HG02798 (cell line): ENCODE data around the gene MR1.
A peak's percentile ranks its signal among the peaks of the same experiment; 100 is the strongest.

Experiments
- ATAC-seq: cut with Tn5 transposase; IDR thresholded peaks from one replicate; pipeline ENCODE4 v1.9.1; 2021; ENCODE audit warnings: mild to moderate bottlenecking; ENCODE audit not compliant: unreplicated experiment, poor library complexity

MR1 gene

DNA sequence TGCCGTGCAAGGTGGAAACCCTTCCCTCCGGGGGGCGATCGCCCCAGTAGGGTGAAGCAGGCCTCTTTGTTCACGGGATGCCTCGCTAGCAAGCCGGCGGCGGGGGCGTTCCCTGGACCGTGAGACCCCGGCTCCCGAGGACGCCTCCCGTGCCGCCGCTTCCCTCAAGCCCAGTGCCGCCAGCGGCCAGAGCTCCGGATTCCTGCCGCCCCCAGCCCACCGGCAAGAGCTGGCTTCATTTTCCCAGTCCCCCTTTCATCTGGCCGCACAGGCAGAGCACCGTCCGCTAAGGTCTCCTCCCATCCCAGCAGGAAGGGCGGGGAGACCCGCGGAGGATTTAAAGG is 71.0 kb downstream of the MR1 start:
- ATAC-seq = peak; percentile 14

DNA sequence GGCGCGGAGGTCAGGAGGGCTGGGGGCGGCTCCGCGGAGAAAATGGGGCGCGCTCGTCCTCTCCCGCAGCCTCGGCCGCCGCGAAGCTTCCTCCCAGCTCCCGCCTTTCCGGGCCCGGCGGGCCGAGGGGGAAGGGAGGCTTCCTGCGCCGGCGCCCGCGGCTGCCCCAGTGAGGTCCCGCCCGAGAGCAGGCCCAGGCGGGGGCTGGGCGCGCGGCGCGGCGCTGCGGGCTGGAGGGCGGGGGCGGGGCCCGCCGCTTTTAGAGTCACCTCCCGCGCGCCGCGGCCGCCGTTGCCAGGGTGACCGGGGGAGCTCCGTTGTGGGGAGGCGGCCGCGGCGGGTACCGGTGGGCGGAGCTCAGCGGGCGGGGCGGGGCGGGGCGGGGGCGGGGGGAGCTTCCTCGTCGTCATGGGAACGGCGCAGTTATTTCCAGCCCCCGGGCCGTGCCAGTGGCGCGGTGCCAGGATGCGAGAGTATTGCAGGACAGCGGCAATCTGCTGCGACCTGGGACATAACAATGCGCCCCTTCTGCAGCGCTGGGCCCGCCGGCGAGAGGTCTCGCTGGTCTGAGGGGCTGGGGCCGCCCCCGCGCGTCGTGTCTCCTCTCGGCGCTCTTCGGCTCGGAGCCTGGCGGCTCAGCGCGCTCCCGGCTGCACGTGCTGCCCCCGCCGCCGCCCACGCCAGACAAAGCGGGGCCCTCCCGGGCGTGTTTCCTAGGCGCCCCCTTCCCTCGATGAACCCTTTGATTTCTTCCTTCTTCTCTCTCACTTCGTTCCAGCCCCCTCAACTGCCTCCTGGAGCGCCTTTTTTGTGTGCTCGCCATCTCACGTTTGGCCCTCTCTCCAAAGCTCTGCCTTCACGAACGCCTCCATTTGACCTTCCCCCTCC is 71.6 kb downstream of the MR1 start:
- ATAC-seq = peak; percentile 83

DNA sequence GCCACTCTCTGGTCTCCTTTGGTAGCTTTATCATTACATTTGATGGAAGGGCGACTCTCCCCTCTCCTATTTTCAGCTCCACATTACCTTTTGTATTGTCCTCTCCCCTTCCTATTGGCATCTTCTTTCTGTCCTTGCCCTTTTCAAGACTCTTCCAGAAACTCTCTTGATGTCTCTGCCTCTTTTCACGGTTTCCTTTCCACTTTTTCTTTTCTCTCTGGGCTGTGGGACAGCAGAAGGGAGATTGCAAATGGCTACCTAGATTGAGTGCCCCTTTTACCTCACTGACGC is 72.2 kb downstream of the MR1 start:
- ATAC-seq = no peak

DNA sequence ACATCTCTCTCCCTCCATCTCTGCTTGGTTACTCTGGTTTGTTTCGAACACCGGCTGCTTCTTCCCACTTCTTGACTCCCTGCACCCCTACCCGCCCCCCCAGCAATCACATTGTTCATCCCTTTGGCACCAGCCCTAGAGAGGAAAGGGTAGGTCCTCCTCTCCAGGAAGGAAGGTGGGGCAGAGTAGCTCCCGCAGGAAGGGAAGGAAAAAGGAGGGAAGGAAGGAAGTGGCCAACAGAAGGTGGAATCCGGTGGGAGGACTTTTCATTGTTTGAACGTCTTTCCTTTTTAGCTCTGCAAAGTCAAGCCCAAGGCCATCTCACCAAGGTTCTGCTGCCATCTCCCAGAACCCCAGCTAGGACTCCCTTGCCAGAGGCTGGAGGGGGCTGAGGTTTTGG is 72.7 kb downstream of the MR1 start:
- ATAC-seq = no peak

DNA sequence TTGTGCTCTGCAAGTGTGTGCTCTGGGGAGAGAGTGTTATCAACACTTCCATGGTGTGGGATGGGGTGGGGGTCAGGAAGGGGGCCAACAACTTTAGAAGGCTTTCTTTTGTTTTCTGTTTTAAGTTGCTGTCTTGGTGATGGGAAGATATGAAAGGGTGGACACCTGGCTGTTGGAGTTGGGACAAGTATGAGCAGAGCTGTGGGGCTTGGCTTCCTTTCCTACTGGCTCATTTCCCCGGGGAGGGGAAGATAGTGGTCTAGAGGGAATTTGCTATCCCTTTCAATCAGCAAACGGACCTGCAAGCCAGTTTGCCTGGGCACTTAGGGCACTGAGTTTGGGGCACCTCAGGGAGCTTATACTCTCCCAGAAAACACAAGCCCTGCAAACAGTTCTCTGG is 73.9 kb downstream of the MR1 start:
- ATAC-seq = no peak

DNA sequence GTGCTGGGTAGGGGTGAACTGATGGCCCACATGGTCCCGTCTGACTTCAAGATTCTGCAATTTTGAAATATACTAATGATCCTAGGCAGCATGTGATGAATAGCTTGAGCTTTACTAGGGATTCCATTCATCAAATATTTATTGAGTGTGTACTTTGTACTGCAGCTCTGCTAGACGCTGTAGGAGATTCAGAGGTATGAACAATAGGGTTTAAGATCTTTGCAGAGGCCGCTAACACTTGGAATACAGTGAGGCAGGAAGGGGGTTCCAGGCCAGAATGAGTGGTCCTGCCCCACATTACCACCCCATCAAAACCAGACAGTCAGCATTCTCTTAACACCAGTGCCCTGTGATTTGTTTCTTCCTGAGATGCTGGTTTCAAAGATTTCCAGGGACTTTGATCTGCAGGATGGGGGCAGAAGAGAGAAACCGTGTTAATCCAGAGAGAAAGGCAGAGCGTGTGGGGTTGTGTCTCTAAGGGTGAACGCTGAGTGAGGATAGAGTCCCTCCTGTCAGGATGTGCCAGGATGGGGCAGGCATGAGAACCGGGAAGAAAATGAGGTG is 74.6 kb downstream of the MR1 start:
- ATAC-seq = no peak

DNA sequence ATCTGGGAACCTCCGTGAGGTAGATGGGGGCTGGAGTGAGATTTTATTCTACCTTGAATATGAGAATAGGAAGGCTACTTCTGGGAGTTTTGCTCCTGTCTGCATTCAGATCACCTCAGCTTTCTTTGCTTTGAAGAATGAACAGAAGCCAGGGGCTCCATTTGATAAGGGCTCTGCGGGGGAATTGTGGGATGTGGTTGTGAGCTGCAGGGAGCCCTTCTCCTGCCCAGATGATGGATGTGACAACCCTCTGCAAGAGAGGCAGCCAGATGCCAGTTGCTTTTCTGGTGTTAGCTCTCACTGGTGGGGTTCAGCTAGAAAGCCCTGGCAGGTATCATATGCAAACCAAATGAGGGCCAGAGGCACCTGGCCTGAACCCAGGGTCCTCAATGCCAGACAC is 76.2 kb downstream of the MR1 start:
- no peak for ATAC-seq
